HEK293 (cell line): ENCODE measurements around the gene NLGN3.
"Not testable (repeated sequence)": the region's sequence is repeated elsewhere in the genome, so short reads cannot be mapped to it uniquely, and the experiment has no call there.

ENCODE experiments used
- CTCF ChIA-PET: fragments of 350-600 bp; formaldehyde crosslinking; extraction: SDS; loops from one replicate; lab custom pipeline; 2021; ENCODE audit warnings: antibody characterized with exemption; lab: Yijun Ruan, JAX
- POLR2A ChIA-PET: fragments of 300-600 bp; formaldehyde crosslinking; extraction: SDS; loops from one replicate; lab custom pipeline; 2020; ENCODE audit warnings: antibody characterized with exemption, inconsistent platforms; lab: Yijun Ruan, JAX
- H3K27ac ChIP-seq: fragments of 200-500 bp; sonication (Bioruptor generic); 2 replicates; pipeline ENCODE4 v1.5.1; 2014; ENCODE audit warnings: low read depth, low read length, control low read depth, inconsistent platforms; ENCODE audit errors: extremely low read depth
- H3K36me3 ChIP-seq, 2 experiments: fragments of 200-500 bp in 1 of 2; sonication (Bioruptor generic) in 1 of 2; 1 replicate in 1 of 2; 2 replicates in 1 of 2; pipeline ENCODE4 v1.5.1; 2014 to 2017; ENCODE audit warnings: inconsistent platforms in 2 of 2, low read length in 2 of 2; ENCODE audit not compliant: control insufficient read depth in 2 of 2, insufficient read depth in 1 of 2
- H3K4me1 ChIP-seq: fragments of 200-500 bp; sonication (Bioruptor generic); 2 replicates; pipeline ENCODE4 v1.5.1; 2014; ENCODE audit warnings: mild to moderate bottlenecking, low read length, inconsistent platforms; ENCODE audit not compliant: control insufficient read depth, insufficient read depth
- H3K4me3 ChIP-seq: 2 replicates; pipeline ENCODE4 v1.5.1; 2011; ENCODE audit warnings: low read depth, mild to moderate bottlenecking, control low read depth, low read length, moderate library complexity
- H3K9me3 ChIP-seq: fragments of 200-500 bp; sonication (Bioruptor generic); 2 replicates; pipeline ENCODE4 v1.5.1; 2014; ENCODE audit warnings: low read depth, low read length, inconsistent platforms; ENCODE audit not compliant: control insufficient read depth, insufficient read depth
- AEBP2 ChIP-seq: fragments of 450-650 bp; formaldehyde crosslinking; IDR thresholded peaks from 2 replicates; pipeline ENCODE4 v1.5.1; 2016; ENCODE audit warnings: missing biosample characterization, missing genetic modification characterization, borderline replicate concordance
- GFI1B ChIP-seq: fragments of 450-650 bp; formaldehyde crosslinking; IDR thresholded peaks from 2 replicates; pipeline ENCODE4 v1.5.1; 2016; ENCODE audit warnings: missing biosample characterization, missing genetic modification characterization
- RBAK ChIP-seq: fragments of 450-650 bp; formaldehyde crosslinking; IDR thresholded peaks from 2 replicates; pipeline ENCODE4 v1.5.1; 2016; ENCODE audit warnings: missing biosample characterization, missing genetic modification characterization
- REST ChIP-seq: fragments of 450-650 bp; formaldehyde crosslinking; IDR thresholded peaks from 2 replicates; pipeline ENCODE4 v1.5.1; 2016; ENCODE audit warnings: missing biosample characterization, missing genetic modification characterization
- SP3 ChIP-seq: fragments of 450-650 bp; formaldehyde crosslinking; IDR thresholded peaks from 2 replicates; pipeline ENCODE4 v1.5.1; 2016; ENCODE audit warnings: missing biosample characterization, missing genetic modification characterization
- TSHZ1 ChIP-seq: fragments of 450-650 bp; formaldehyde crosslinking; IDR thresholded peaks from 2 replicates; pipeline ENCODE4 v1.5.1; 2016; ENCODE audit warnings: missing biosample characterization, missing genetic modification characterization, borderline replicate concordance
- ZBTB21 ChIP-seq: fragments of 450-650 bp; formaldehyde crosslinking; IDR thresholded peaks from 2 replicates; pipeline ENCODE4 v1.5.1; 2017; ENCODE audit warnings: missing biosample characterization, missing genetic modification characterization
- ZNF121 ChIP-seq: fragments of 450-650 bp; formaldehyde crosslinking; IDR thresholded peaks from 2 replicates; pipeline ENCODE4 v1.5.1; 2016; ENCODE audit warnings: missing biosample characterization, missing genetic modification characterization
- ZNF138 ChIP-seq: fragments of 450-650 bp; formaldehyde crosslinking; IDR thresholded peaks from 2 replicates; pipeline ENCODE4 v1.5.1; 2016; ENCODE audit warnings: missing biosample characterization, missing genetic modification characterization, borderline replicate concordance
- ZNF18 ChIP-seq: fragments of 450-650 bp; formaldehyde crosslinking; IDR thresholded peaks from 2 replicates; pipeline ENCODE4 v1.5.1; 2016; ENCODE audit warnings: missing biosample characterization, missing genetic modification characterization
- ZNF292 ChIP-seq: fragments of 450-650 bp; formaldehyde crosslinking; IDR thresholded peaks from 2 replicates; pipeline ENCODE4 v1.5.1; 2016; ENCODE audit warnings: low read depth, missing biosample characterization, missing genetic modification characterization, borderline replicate concordance
- ZNF354C ChIP-seq: fragments of 450-650 bp; formaldehyde crosslinking; IDR thresholded peaks from 2 replicates; pipeline ENCODE4 v1.5.1; 2016; ENCODE audit warnings: missing biosample characterization, missing genetic modification characterization, low read depth, borderline replicate concordance
- ZNF404 ChIP-seq: fragments of 450-650 bp; formaldehyde crosslinking; IDR thresholded peaks from 2 replicates; pipeline ENCODE4 v1.5.1; 2017; ENCODE audit warnings: missing biosample characterization, missing genetic modification characterization
- ZNF518A ChIP-seq: fragments of 450-650 bp; formaldehyde crosslinking; conservative IDR thresholded peaks from 2 replicates; pipeline ENCODE4 v1.5.1; 2016; ENCODE audit warnings: low read depth, missing biosample characterization, missing genetic modification characterization
- ZNF530 ChIP-seq: fragments of 450-650 bp; formaldehyde crosslinking; IDR thresholded peaks from 2 replicates; pipeline ENCODE4 v1.5.1; 2016; ENCODE audit warnings: low read depth, missing biosample characterization, missing genetic modification characterization
- ZNF629 ChIP-seq: fragments of 450-650 bp; formaldehyde crosslinking; IDR thresholded peaks from 2 replicates; pipeline ENCODE4 v1.5.1; 2017; ENCODE audit warnings: missing biosample characterization, missing genetic modification characterization
- ZNF704 ChIP-seq: fragments of 450-650 bp; formaldehyde crosslinking; IDR thresholded peaks from 2 replicates; pipeline ENCODE4 v1.5.1; 2016; ENCODE audit warnings: missing biosample characterization, missing genetic modification characterization
- ZXDB ChIP-seq: fragments of 450-650 bp; formaldehyde crosslinking; IDR thresholded peaks from 2 replicates; pipeline ENCODE4 v1.5.1; 2016; ENCODE audit warnings: missing biosample characterization, missing genetic modification characterization

Gene NLGN3

GRCh38 chrX:71180579-71181265 lies 36.1 kb downstream of the NLGN3 start:
- not testable (repeated sequence) for H3K4me3 ChIP-seq, H3K27ac ChIP-seq, H3K9me3 ChIP-seq, H3K4me1 ChIP-seq, H3K36me3 ChIP-seq
- CTCF ChIA-PET = interaction anchor here (0.7 to 6.6 kb wide), 8 partner anchors 35 to 1289 kb away, joined by 3 to 40 read pairs (median 3); no protein-coding TSS in a partner anchor
- POLR2A ChIA-PET = interaction anchor here (0.7 to 2.3 kb wide), 3 partner anchors 103 to 1096 kb away, joined by 4 to 19 read pairs (median 6); partner anchors contain the start of genes NONO and RPS4X
- TF ChIP-seq ZNF404 (tag by site-specific recombination) (peak; percentile 84; the same call in 1 of the 2 replicates), REST (tag by site-specific recombination) (peak; percentile 75), ZNF138 (tag by site-specific recombination) (peak; percentile 97), TSHZ1 (tag by site-specific recombination) (peak; percentile 33; the same call in 1 of the 2 replicates), ZNF629 (peak; percentile 48), SP3 (peak; percentile 43; the same call in 1 of the 2 replicates), AEBP2 (tag by site-specific recombination) (0 out of 2 replicates have a peak, but pooled peaks have one; percentile 57), RBAK (tag by site-specific recombination) (peak; percentile 84; the same call in 1 of the 2 replicates), ZNF292 (tag by site-specific recombination) (peak; percentile 73; the same call in 1 of the 2 replicates), ZXDB (tag by site-specific recombination) (peak; percentile 71; the same call in 1 of the 2 replicates), ZNF121 (tag by site-specific recombination) (0 out of 2 replicates have a peak, but pooled peaks have one; percentile 27), ZBTB21 (tag by site-specific recombination) (peak; percentile 68; the same call in 1 of the 2 replicates), GFI1B (tag by site-specific recombination) (0 out of 2 replicates have a peak, but pooled peaks have one; percentile 35), ZNF704 (tag by site-specific recombination) (0 out of 2 replicates have a peak, but pooled peaks have one; percentile 44), ZNF18 (tag by site-specific recombination) (peak; percentile 48; the same call in 1 of the 2 replicates), ZNF354C (tag by site-specific recombination) (peak; percentile 72; the same call in 1 of the 2 replicates), ZNF530 (tag by site-specific recombination) (0 out of 2 replicates have a peak, but pooled peaks have one; percentile 34), ZNF518A (tag by site-specific recombination) (peak; percentile 94)
